ENCODE data around the gene P2RY8. TPM values are rescaled to one million over a fixed set of nuclear protein-coding genes. Genes with fewer than 3 reads are reported as not detected.

P2RY8 gene
- total RNA-seq, 4 donors from 2014 or later, result 0.36 to 1.1 (median 0.62) TPM

DNA sequence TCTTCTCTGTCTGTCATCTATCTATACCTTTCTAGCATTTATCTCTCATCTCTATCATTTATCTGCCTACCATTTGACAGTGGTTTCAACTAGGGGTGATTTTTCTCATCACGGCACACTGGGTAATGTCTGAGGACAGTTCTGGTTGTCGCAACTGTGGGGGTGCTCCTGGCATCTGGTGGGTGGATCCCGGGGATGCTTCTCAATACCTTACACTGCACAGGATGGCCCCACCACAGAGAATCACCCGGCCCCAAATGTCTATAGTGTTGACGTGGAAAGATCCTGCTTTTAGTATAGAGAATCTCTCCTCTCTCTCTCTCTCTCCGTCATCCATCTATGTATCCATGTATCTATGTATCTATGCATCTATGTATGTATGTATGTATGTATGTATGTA is 7.2 kb downstream of the P2RY8 start:
- intact Hi-C loops (cut with DNase I; ENCODE audit: low total_unique reads), result loop anchor here (10.0 kb wide), 1 partner anchor 45 kb away; no protein-coding TSS in a partner anchor
- no peaks in the 10 kb centered on the region for H3K9me3 ChIP-seq
- TF ChIP-seq POLR2A (IDR thresholded peaks at IDR 0.05), result no peak
- TF ChIP-seq, protein P1, sequence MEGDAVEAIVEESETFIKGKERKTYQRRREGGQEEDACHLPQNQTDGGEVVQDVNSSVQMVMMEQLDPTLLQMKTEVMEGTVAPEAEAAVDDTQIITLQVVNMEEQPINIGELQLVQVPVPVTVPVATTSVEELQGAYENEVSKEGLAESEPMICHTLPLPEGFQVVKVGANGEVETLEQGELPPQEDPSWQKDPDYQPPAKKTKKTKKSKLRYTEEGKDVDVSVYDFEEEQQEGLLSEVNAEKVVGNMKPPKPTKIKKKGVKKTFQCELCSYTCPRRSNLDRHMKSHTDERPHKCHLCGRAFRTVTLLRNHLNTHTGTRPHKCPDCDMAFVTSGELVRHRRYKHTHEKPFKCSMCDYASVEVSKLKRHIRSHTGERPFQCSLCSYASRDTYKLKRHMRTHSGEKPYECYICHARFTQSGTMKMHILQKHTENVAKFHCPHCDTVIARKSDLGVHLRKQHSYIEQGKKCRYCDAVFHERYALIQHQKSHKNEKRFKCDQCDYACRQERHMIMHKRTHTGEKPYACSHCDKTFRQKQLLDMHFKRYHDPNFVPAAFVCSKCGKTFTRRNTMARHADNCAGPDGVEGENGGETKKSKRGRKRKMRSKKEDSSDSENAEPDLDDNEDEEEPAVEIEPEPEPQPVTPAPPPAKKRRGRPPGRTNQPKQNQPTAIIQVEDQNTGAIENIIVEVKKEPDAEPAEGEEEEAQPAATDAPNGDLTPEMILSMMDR (IDR thresholded peaks at IDR 0.05 in 4 of 5, conservative IDR thresholded peaks at IDR 0.05 in 1 of 5), result no peak

DNA sequence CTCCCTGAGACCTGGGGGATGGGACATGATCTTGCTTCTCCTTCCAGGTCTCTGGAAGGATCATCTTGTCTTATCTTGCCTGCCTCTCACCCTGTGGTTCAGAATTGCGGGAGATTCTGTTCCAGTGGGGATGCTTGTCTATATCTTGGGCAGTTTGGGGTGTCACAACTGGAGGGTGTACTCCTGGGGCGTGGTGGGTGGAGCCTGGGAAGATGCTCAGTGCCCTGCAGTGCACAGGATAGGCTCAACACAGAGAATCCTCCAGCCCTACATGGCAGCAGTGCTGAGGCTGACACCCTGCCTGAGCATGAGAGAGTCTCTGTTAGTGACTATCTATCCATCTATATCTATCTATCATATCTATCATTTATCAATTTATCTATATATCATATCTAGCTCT is 7.7 kb downstream of the P2RY8 start:
- intact Hi-C loops (cut with DNase I; ENCODE audit: low total_unique reads) (no loop called here), in situ Hi-C loops (cut with MboI; ENCODE audit: low sequenced_read_pairs in 4 of 4) (no loop called here)

More for the DNA sequence above, 7.2 kb downstream of the P2RY8 start:
- no peak overlapping the region for H3K27ac ChIP-seq
- no peak overlapping the region for H3K4me3 ChIP-seq
- in situ Hi-C loops (cut with MboI; ENCODE audit: low sequenced_read_pairs in 4 of 4), result no loop called here
- no peaks in the 10 kb centered on the region for H3K36me3 ChIP-seq
- DNase-seq (no peak), ATAC-seq (no peak)
- no peaks in the 10 kb centered on the region for H3K4me1 ChIP-seq
- H3K27me3 ChIP-seq, result no peaks in the 10 kb centered on the region

DNA sequence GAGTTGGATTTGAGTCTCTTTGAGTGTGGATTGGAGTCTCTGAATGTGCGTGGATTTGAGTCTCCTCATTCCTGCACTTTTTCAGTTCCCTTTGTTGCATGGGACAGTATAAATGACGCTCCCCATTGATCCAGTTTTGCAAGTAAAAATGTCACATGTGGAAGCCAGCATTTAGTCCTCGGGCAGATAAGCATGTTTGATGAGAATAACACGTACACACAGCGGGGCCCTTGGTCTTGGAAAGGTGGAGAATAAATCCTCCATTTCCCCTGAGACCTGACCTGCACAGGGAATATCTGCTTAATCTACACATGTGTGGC is 8.1 kb downstream of the P2RY8 start:
- ATAC-seq, result no peak
- in situ Hi-C loops (cut with MboI; ENCODE audit: low sequenced_read_pairs in 4 of 4), result no loop called here

More for the DNA sequence above, 7.7 kb downstream of the P2RY8 start:
- ATAC-seq (no peak), DNase-seq (no peak)
- no peaks in the 10 kb centered on the region for H3K36me3 ChIP-seq
- no peaks in the 10 kb centered on the region for H3K27me3 ChIP-seq
- no peak overlapping the region for H3K27ac ChIP-seq
- no peak overlapping the region for H3K4me3 ChIP-seq
- H3K9me3 ChIP-seq, result no peaks in the 10 kb centered on the region
- no peaks in the 10 kb centered on the region for H3K4me1 ChIP-seq
- TF ChIP-seq, protein P1 (IDR thresholded peaks at IDR 0.05 in 4 of 5, conservative IDR thresholded peaks at IDR 0.05 in 1 of 5), result no peak
- no peak for TF ChIP-seq POLR2A (IDR thresholded peaks at IDR 0.05)

DNA sequence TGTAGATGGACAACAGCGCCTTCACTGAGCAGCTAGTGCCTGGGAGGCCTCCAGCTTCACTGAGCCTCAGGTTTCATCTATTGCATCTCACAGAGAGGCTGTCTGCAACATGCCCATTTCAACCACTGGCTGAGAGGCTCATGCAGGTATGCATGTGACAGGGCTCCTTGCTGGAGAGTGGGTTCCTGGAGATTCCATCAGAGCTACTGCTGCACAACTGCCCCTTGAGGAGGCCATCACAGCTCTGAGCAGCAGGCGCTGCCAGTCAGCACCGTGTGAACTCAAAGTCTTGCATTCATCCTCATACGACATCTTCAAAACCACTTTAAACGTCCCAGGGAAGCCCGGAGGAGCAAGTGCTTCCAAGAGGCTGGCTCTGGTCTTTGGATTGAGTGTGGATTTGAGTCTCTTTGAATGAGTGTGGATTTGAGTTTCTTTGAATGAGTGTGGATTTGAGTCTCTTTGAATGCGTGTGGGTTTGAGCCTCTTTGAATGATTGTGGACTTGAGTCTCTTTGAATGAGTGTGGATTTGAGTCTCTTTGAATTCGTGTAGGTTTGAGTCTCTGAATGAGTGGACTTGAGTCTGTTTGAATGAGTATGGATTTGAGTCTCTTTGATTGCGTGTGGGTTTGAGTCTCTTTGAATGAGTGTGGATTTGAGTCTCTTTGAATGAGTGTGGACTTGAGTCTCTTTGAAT is 8.7 kb downstream of the P2RY8 start:
- ATAC-seq (no peak), DNase-seq (no peak)
- Histone ChIP-seq H3K27ac (no peak overlapping the region), H3K9me3 (no peaks in the 10 kb centered on the region), H3K27me3 (no peaks in the 10 kb centered on the region), H3K36me3 (no peaks in the 10 kb centered on the region), H3K4me1 (no peaks in the 10 kb centered on the region), H3K4me3 (no peak overlapping the region)
- in situ Hi-C loops (cut with MboI; ENCODE audit: low sequenced_read_pairs in 4 of 4) (no loop called here), intact Hi-C loops (cut with DNase I; ENCODE audit: low total_unique reads) (no loop called here)
- TF ChIP-seq, protein P1 (IDR thresholded peaks at IDR 0.05 in 4 of 5, conservative IDR thresholded peaks at IDR 0.05 in 1 of 5), result no peak
- no peak for TF ChIP-seq POLR2A (IDR thresholded peaks at IDR 0.05)

More for the DNA sequence above, 8.1 kb downstream of the P2RY8 start:
- DNase-seq, result no peak
- no peaks in the 10 kb centered on the region for H3K36me3 ChIP-seq
- TF ChIP-seq, protein P1 (IDR thresholded peaks at IDR 0.05 in 4 of 5, conservative IDR thresholded peaks at IDR 0.05 in 1 of 5), result no peak
- TF ChIP-seq POLR2A (IDR thresholded peaks at IDR 0.05), result no peak
- H3K4me3 ChIP-seq, result no peak overlapping the region
- H3K27ac ChIP-seq, result no peak overlapping the region
- H3K4me1 ChIP-seq, result no peaks in the 10 kb centered on the region
- H3K9me3 ChIP-seq, result no peaks in the 10 kb centered on the region
- intact Hi-C loops (cut with DNase I; ENCODE audit: low total_unique reads), result no loop called here
- no peaks in the 10 kb centered on the region for H3K27me3 ChIP-seq

DNA sequence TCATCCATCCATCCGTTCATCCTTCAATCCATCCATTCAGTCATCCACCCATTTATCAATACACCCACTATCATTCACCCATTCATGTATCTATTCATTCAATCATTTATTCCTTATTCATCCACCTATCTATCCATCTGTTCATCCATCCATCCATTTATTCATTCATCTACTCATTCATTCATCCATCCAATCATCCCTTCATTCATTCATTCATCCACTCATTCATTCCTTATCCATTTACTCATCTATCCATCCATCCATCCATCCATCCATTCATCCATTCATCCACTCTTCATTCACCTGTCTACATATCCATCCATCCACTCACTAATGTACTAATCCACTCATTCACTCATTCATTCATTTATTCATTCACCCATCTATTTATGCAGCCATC is 9.5 kb downstream of the P2RY8 start:
- TF ChIP-seq, protein P1 (IDR thresholded peaks at IDR 0.05 in 4 of 5, conservative IDR thresholded peaks at IDR 0.05 in 1 of 5), result no peak
- no peak for TF ChIP-seq POLR2A (IDR thresholded peaks at IDR 0.05)
- in situ Hi-C loops (cut with MboI; ENCODE audit: low sequenced_read_pairs in 4 of 4), result no loop called here
- no peaks in the 10 kb centered on the region for H3K4me1 ChIP-seq

More for the DNA sequence above, 9.5 kb downstream of the P2RY8 start:
- no peak overlapping the region for H3K4me3 ChIP-seq
- no peak overlapping the region for H3K27ac ChIP-seq
- ATAC-seq (no peak), DNase-seq (no peak)
- H3K9me3 ChIP-seq, result no peaks in the 10 kb centered on the region
- H3K27me3 ChIP-seq, result no peaks in the 10 kb centered on the region
- no peaks in the 10 kb centered on the region for H3K36me3 ChIP-seq
- intact Hi-C loops (cut with DNase I; ENCODE audit: low total_unique reads), result no loop called here

Data from gastrocnemius medialis (tissue), 4 donors.